ENCODE results near the gene GORASP2.

The GORASP2 gene

GRCh38 chr2:170932166-170932565 is 3.1 kb downstream of the GORASP2 start:
- H3K9me3 ChIP-seq (ENCODE audit: control insufficient read depth in 2 of 2, low read length in 2 of 2): no peaks in the 10 kb centered on the region
- H3K36me3 ChIP-seq (ENCODE audit: control insufficient read depth in 2 of 2, insufficient read depth in 2 of 2, low read length in 2 of 2): peaks cover 0 to 5% of the 10 kb centered on the region in 2 donors
- no peak overlapping the region for H3K27ac ChIP-seq (ENCODE audit: low read depth in 2 of 2, low read length in 2 of 2)
- no peak overlapping the region for H3K9ac ChIP-seq (ENCODE audit: low read depth in 1 of 2, low read length in 2 of 2)
- H3K4me3 ChIP-seq (ENCODE audit: low read length in 2 of 2): no peak overlapping the region
- H3K27me3 ChIP-seq (ENCODE audit: control insufficient read depth in 2 of 2, insufficient read depth in 2 of 2, low read length in 2 of 2): no peaks in the 10 kb centered on the region
- peaks cover 15 to 16% of the 10 kb centered on the region in 2 donors for H3K4me1 ChIP-seq (ENCODE audit: control insufficient read depth in 2 of 2, insufficient read depth in 2 of 2, low read length in 2 of 2)

GRCh38 chr2:170932948-170933347 is 3.9 kb downstream of the GORASP2 start:
- Histone ChIP-seq H3K27me3 (ENCODE audit: control insufficient read depth in 2 of 2, insufficient read depth in 2 of 2, low read length in 2 of 2) (no peaks in the 10 kb centered on the region), H3K9ac (ENCODE audit: low read depth in 1 of 2, low read length in 2 of 2) (no peak overlapping the region), H3K27ac (ENCODE audit: low read depth in 2 of 2, low read length in 2 of 2) (no peak overlapping the region), H3K4me1 (ENCODE audit: control insufficient read depth in 2 of 2, insufficient read depth in 2 of 2, low read length in 2 of 2) (peaks cover 15 to 16% of the 10 kb centered on the region in 2 donors), H3K9me3 (ENCODE audit: control insufficient read depth in 2 of 2, low read length in 2 of 2) (no peaks in the 10 kb centered on the region), H3K36me3 (ENCODE audit: control insufficient read depth in 2 of 2, insufficient read depth in 2 of 2, low read length in 2 of 2) (peaks cover 4 to 5% of the 10 kb centered on the region in 2 donors), H3K4me3 (ENCODE audit: low read length in 2 of 2) (no peak overlapping the region)

- H3K27me3 ChIP-seq (ENCODE audit: control insufficient read depth in 2 of 2, insufficient read depth in 2 of 2, low read length in 2 of 2): no peaks in the 10 kb centered on the region
- H3K9ac ChIP-seq (ENCODE audit: low read depth in 1 of 2, low read length in 2 of 2): no peak overlapping the region
- H3K9me3 ChIP-seq (ENCODE audit: control insufficient read depth in 2 of 2, low read length in 2 of 2): no peaks in the 10 kb centered on the region
- no peaks in the 10 kb centered on the region for H3K4me1 ChIP-seq (ENCODE audit: control insufficient read depth in 2 of 2, insufficient read depth in 2 of 2, low read length in 2 of 2)
- H3K4me3 ChIP-seq (ENCODE audit: low read length in 2 of 2): no peak overlapping the region
- no peak overlapping the region for H3K27ac ChIP-seq (ENCODE audit: low read depth in 2 of 2, low read length in 2 of 2)
- peaks cover 4 to 7% of the 10 kb centered on the region in 2 donors for H3K36me3 ChIP-seq (ENCODE audit: control insufficient read depth in 2 of 2, insufficient read depth in 2 of 2, low read length in 2 of 2)
Measured at GRCh38 chr2:170937709-170938379, 8.8 kb downstream of the GORASP2 start.

- H3K36me3 ChIP-seq (ENCODE audit: control insufficient read depth in 2 of 2, insufficient read depth in 2 of 2, low read length in 2 of 2): peaks cover 2 to 4% of the 10 kb centered on the region in 2 donors
- no peak overlapping the region for H3K9ac ChIP-seq (ENCODE audit: low read depth in 1 of 2, low read length in 2 of 2)
- H3K9me3 ChIP-seq (ENCODE audit: control insufficient read depth in 2 of 2, low read length in 2 of 2): no peaks in the 10 kb centered on the region
- H3K27ac ChIP-seq (ENCODE audit: low read depth in 2 of 2, low read length in 2 of 2): no peak overlapping the region
- H3K4me1 ChIP-seq (ENCODE audit: control insufficient read depth in 2 of 2, insufficient read depth in 2 of 2, low read length in 2 of 2): no peaks in the 10 kb centered on the region
- no peaks in the 10 kb centered on the region for H3K27me3 ChIP-seq (ENCODE audit: control insufficient read depth in 2 of 2, insufficient read depth in 2 of 2, low read length in 2 of 2)
- no peak overlapping the region for H3K4me3 ChIP-seq (ENCODE audit: low read length in 2 of 2)
Measured at GRCh38 chr2:170940066-170940465, 11.0 kb downstream of the GORASP2 start.

GRCh38 chr2:170942615-170943014 is 13.6 kb downstream of the GORASP2 start:
- Histone ChIP-seq H3K27ac (ENCODE audit: low read depth in 2 of 2, low read length in 2 of 2) (no peak overlapping the region), H3K36me3 (ENCODE audit: control insufficient read depth in 2 of 2, insufficient read depth in 2 of 2, low read length in 2 of 2) (peaks cover 2% of the 10 kb centered on the region in 2 donors), H3K4me1 (ENCODE audit: control insufficient read depth in 2 of 2, insufficient read depth in 2 of 2, low read length in 2 of 2) (no peaks in the 10 kb centered on the region), H3K27me3 (ENCODE audit: control insufficient read depth in 2 of 2, insufficient read depth in 2 of 2, low read length in 2 of 2) (no peaks in the 10 kb centered on the region), H3K9ac (ENCODE audit: low read depth in 1 of 2, low read length in 2 of 2) (no peak overlapping the region), H3K4me3 (ENCODE audit: low read length in 2 of 2) (no peak overlapping the region), H3K9me3 (ENCODE audit: control insufficient read depth in 2 of 2, low read length in 2 of 2) (no peaks in the 10 kb centered on the region)

- Histone ChIP-seq H3K27ac (ENCODE audit: low read depth in 2 of 2, low read length in 2 of 2) (no peak overlapping the region), H3K9me3 (ENCODE audit: control insufficient read depth in 2 of 2, low read length in 2 of 2) (no peaks in the 10 kb centered on the region), H3K36me3 (ENCODE audit: control insufficient read depth in 2 of 2, insufficient read depth in 2 of 2, low read length in 2 of 2) (peaks cover 0 to 2% of the 10 kb centered on the region in 2 donors), H3K4me3 (ENCODE audit: low read length in 2 of 2) (no peak overlapping the region), H3K9ac (ENCODE audit: low read depth in 1 of 2, low read length in 2 of 2) (no peak overlapping the region), H3K4me1 (ENCODE audit: control insufficient read depth in 2 of 2, insufficient read depth in 2 of 2, low read length in 2 of 2) (no peaks in the 10 kb centered on the region), H3K27me3 (ENCODE audit: control insufficient read depth in 2 of 2, insufficient read depth in 2 of 2, low read length in 2 of 2) (no peaks in the 10 kb centered on the region)
Measured at GRCh38 chr2:170943041-170943440, 14.0 kb downstream of the GORASP2 start.

- no peaks in the 10 kb centered on the region for H3K27me3 ChIP-seq (ENCODE audit: control insufficient read depth in 2 of 2, insufficient read depth in 2 of 2, low read length in 2 of 2)
- H3K4me3 ChIP-seq (ENCODE audit: low read length in 2 of 2): no peak overlapping the region
- no peaks in the 10 kb centered on the region for H3K9me3 ChIP-seq (ENCODE audit: control insufficient read depth in 2 of 2, low read length in 2 of 2)
- H3K4me1 ChIP-seq (ENCODE audit: control insufficient read depth in 2 of 2, insufficient read depth in 2 of 2, low read length in 2 of 2): no peaks in the 10 kb centered on the region
- peaks cover 0 to 2% of the 10 kb centered on the region in 2 donors for H3K36me3 ChIP-seq (ENCODE audit: control insufficient read depth in 2 of 2, insufficient read depth in 2 of 2, low read length in 2 of 2)
- no peak overlapping the region for H3K9ac ChIP-seq (ENCODE audit: low read depth in 1 of 2, low read length in 2 of 2)
- no peak overlapping the region for H3K27ac ChIP-seq (ENCODE audit: low read depth in 2 of 2, low read length in 2 of 2)
Measured at GRCh38 chr2:170943596-170943995, 14.5 kb downstream of the GORASP2 start.

GRCh38 chr2:170944545-170944944 is 15.5 kb downstream of the GORASP2 start:
- Histone ChIP-seq H3K4me1 (ENCODE audit: control insufficient read depth in 2 of 2, insufficient read depth in 2 of 2, low read length in 2 of 2) (no peaks in the 10 kb centered on the region), H3K9ac (ENCODE audit: low read depth in 1 of 2, low read length in 2 of 2) (no peak overlapping the region), H3K9me3 (ENCODE audit: control insufficient read depth in 2 of 2, low read length in 2 of 2) (no peaks in the 10 kb centered on the region), H3K27ac (ENCODE audit: low read depth in 2 of 2, low read length in 2 of 2) (no peak overlapping the region), H3K4me3 (ENCODE audit: low read length in 2 of 2) (no peak overlapping the region), H3K27me3 (ENCODE audit: control insufficient read depth in 2 of 2, insufficient read depth in 2 of 2, low read length in 2 of 2) (no peaks in the 10 kb centered on the region), H3K36me3 (ENCODE audit: control insufficient read depth in 2 of 2, insufficient read depth in 2 of 2, low read length in 2 of 2) (peaks cover 4% of the 10 kb centered on the region in 2 donors)

- Histone ChIP-seq H3K27ac (ENCODE audit: low read depth in 2 of 2, low read length in 2 of 2) (no peak overlapping the region), H3K27me3 (ENCODE audit: control insufficient read depth in 2 of 2, insufficient read depth in 2 of 2, low read length in 2 of 2) (no peaks in the 10 kb centered on the region), H3K9ac (ENCODE audit: low read depth in 1 of 2, low read length in 2 of 2) (no peak overlapping the region), H3K9me3 (ENCODE audit: control insufficient read depth in 2 of 2, low read length in 2 of 2) (no peaks in the 10 kb centered on the region), H3K4me3 (ENCODE audit: low read length in 2 of 2) (no peak overlapping the region), H3K36me3 (ENCODE audit: control insufficient read depth in 2 of 2, insufficient read depth in 2 of 2, low read length in 2 of 2) (peaks cover 45 to 49% of the 10 kb centered on the region in 2 donors), H3K4me1 (ENCODE audit: control insufficient read depth in 2 of 2, insufficient read depth in 2 of 2, low read length in 2 of 2) (no peaks in the 10 kb centered on the region)
Measured at GRCh38 chr2:170949415-170949814, 20.4 kb downstream of the GORASP2 start.

- Histone ChIP-seq H3K27ac (ENCODE audit: low read depth in 2 of 2, low read length in 2 of 2) (no peak overlapping the region), H3K9ac (ENCODE audit: low read depth in 1 of 2, low read length in 2 of 2) (no peak overlapping the region), H3K36me3 (ENCODE audit: control insufficient read depth in 2 of 2, insufficient read depth in 2 of 2, low read length in 2 of 2) (peaks cover 53 to 58% of the 10 kb centered on the region in 2 donors)
Measured at GRCh38 chr2:170950221-170950761, 21.2 kb downstream of the GORASP2 start.

More at GRCh38 chr2:170950221-170950761, 21.2 kb downstream of the GORASP2 start:
- no peak overlapping the region for H3K4me3 ChIP-seq (ENCODE audit: low read length in 2 of 2)
- H3K27me3 ChIP-seq (ENCODE audit: control insufficient read depth in 2 of 2, insufficient read depth in 2 of 2, low read length in 2 of 2): no peaks in the 10 kb centered on the region
- H3K9me3 ChIP-seq (ENCODE audit: control insufficient read depth in 2 of 2, low read length in 2 of 2): no peaks in the 10 kb centered on the region
- no peaks in the 10 kb centered on the region for H3K4me1 ChIP-seq (ENCODE audit: control insufficient read depth in 2 of 2, insufficient read depth in 2 of 2, low read length in 2 of 2)

Measured in mucosa of rectum (tissue), 2 donors.